CD4-positive, alpha-beta T cell (primary cell): ENCODE results near the gene RSPH9. TPM values are rescaled to one million over a fixed set of nuclear protein-coding genes. Genes with fewer than 3 reads are reported as not detected.

Source experiments
- ATAC-seq: fragments of 200-7000 bp; cut with Tn5 transposase; one replicate; pipeline ENCODE4 v1.10.0; 2022; ENCODE audit warnings: mild to moderate bottlenecking; ENCODE audit not compliant: poor library complexity
- CTCF ChIA-PET: fragments of 350-600 bp; sonication (Branson Sonifier 250); formaldehyde crosslinking; loops from one replicate; lab custom pipeline; 2021; ENCODE audit warnings: antibody characterized with exemption, inconsistent platforms; lab: Charles Lee
- POLR2A ChIA-PET: fragments of 350-600 bp; sonication (Branson Sonifier 250); formaldehyde crosslinking; loops from one replicate; lab custom pipeline; 2021; ENCODE audit warnings: antibody characterized with exemption, inconsistent platforms; lab: Charles Lee
- DNase-seq, 14 experiments: peaks; one replicate each; pipeline ENCODE4 v3.0.0-alpha.2; 2013 to 2020; ENCODE audit warnings: mixed read lengths in 2 of 14
- H3K27ac ChIP-seq, 2 donors: one replicate each; pipeline versions ENCODE4 v1.5.1 to v1.7.0; 2013; ENCODE audit warnings: low read length in 2 of 2, low read depth in 1 of 2, mild to moderate bottlenecking in 1 of 2
- H3K27me3 ChIP-seq, 2 experiments: 1 replicate in 1 of 2; 2 replicates in 1 of 2; pipeline versions ENCODE4 v1.6.1 to v1.7.0; 2013; ENCODE audit warnings: low read length in 2 of 2, control low read depth in 1 of 2, mild to moderate bottlenecking in 1 of 2, moderate library complexity in 1 of 2; ENCODE audit not compliant: insufficient read depth in 2 of 2, control insufficient read depth in 1 of 2
- H3K36me3 ChIP-seq: one replicate; pipeline ENCODE4 v1.6.1; 2013; ENCODE audit warnings: low read length, control low read depth; ENCODE audit not compliant: insufficient read depth
- H3K4me1 ChIP-seq: one replicate; pipeline ENCODE4 v1.6.1; 2013; ENCODE audit warnings: low read length, control low read depth; ENCODE audit not compliant: insufficient read depth
- H3K4me3 ChIP-seq: one replicate; pipeline ENCODE4 v1.5.1; 2013; ENCODE audit warnings: mild to moderate bottlenecking, low read length, moderate library complexity
- H3K9me3 ChIP-seq, 2 experiments: 1 replicate in 1 of 2; 2 replicates in 1 of 2; pipeline versions ENCODE4 v1.6.1 to v1.7.0; 2013; ENCODE audit warnings: low read length in 2 of 2, mild to moderate bottlenecking in 2 of 2, control low read depth in 1 of 2, moderate library complexity in 1 of 2; ENCODE audit not compliant: control insufficient read depth in 1 of 2, insufficient read depth in 1 of 2
- H3K27ac Mint-ChIP-seq: one replicate; pipeline ENCODE4 v1.8.0; 2020; ENCODE audit warnings: mixed read lengths
- H3K27me3 Mint-ChIP-seq: one replicate; pipeline ENCODE4 v1.8.0; 2021; ENCODE audit warnings: mixed read lengths
- H3K36me3 Mint-ChIP-seq: one replicate; pipeline ENCODE4 v1.8.0; 2021; ENCODE audit warnings: low read depth, mixed read lengths
- H3K4me1 Mint-ChIP-seq: one replicate; pipeline ENCODE4 v1.8.0; 2021; ENCODE audit warnings: low read depth, mixed read lengths
- H3K4me3 Mint-ChIP-seq: one replicate; pipeline ENCODE4 v1.8.0; 2020; ENCODE audit warnings: mild to moderate bottlenecking, mixed read lengths
- H3K9me3 Mint-ChIP-seq: one replicate; pipeline ENCODE4 v1.8.0; 2020; ENCODE audit warnings: mixed read lengths
- CTCF ChIP-seq: fragments of 200-600 bp; IDR thresholded peaks from one replicate; pipeline ENCODE4 v1.8.0; 2022; ENCODE audit warnings: antibody characterized with exemption, mild to moderate bottlenecking
- intact Hi-C, 2 experiments: fragments of 100-400 bp; cut with DNase I in 1 of 2; cut with micrococcal nuclease in 1 of 2; formaldehyde crosslinking; loops; one replicate each; pipeline versions ENCODE4 v1.15.1 to v1.9.0; 2023 to 2025; cut with DNase I, micrococcal nuclease
- total RNA-seq, 174 experiments: library from RNA in 2 of 174; stranded (reverse) in 2 of 174; gene quantifications; one replicate each; pipeline ENCODE4 v1.2.3 and lab custom pipeline; 2021 to 2026

Gene RSPH9
- total RNA-seq, 2 experiments from 2014 or later, result not detected

GRCh38 chr6:43665376-43665775 is 20.5 kb downstream of the RSPH9 start:
- ATAC-seq (no peak), DNase-seq (no peak)
- Mint-ChIP-seq H3K27ac (no peak overlapping the region), H3K9me3 (no peaks in the 10 kb centered on the region), H3K27me3 (no peaks in the 10 kb centered on the region), H3K36me3 (peaks cover 5% of the 10 kb centered on the region), H3K4me1 (peaks cover 20% of the 10 kb centered on the region), H3K4me3 (no peak overlapping the region)
- no peaks in the 10 kb centered on the region for H3K27me3 ChIP-seq
- ChIA-PET POLR2A (interaction anchor here (0.9 to 1.5 kb wide), 2 partner anchors 29 to 36 kb away, joined by 3 to 6 read pairs; partner anchors contain the start of genes GTPBP2 and MAD2L1BP), CTCF (interaction anchor here (1.5 kb wide), 1 partner anchor 34 kb away, joined by 3 read pairs; no protein-coding TSS in a partner anchor)
- H3K4me1 ChIP-seq, result peaks cover 17% of the 10 kb centered on the region
- H3K9me3 ChIP-seq, result no peaks in the 10 kb centered on the region
- intact Hi-C loops, result loop anchor here (5.0 to 10.0 kb wide), 2 partner anchors 58 to 99 kb away; no protein-coding TSS in a partner anchor
- peaks cover 1% of the 10 kb centered on the region for H3K36me3 ChIP-seq
- no peak overlapping the region for H3K27ac ChIP-seq
- TF ChIP-seq CTCF, result no peak
- H3K4me3 ChIP-seq, result no peak overlapping the region

GRCh38 chr6:43666196-43666920 is 21.5 kb downstream of the RSPH9 start:
- Histone ChIP-seq H3K9me3 (no peaks in the 10 kb centered on the region), H3K27me3 (no peaks in the 10 kb centered on the region), H3K36me3 (peaks cover 11% of the 10 kb centered on the region), H3K27ac (no peak overlapping the region), H3K4me1 (peaks cover 17% of the 10 kb centered on the region), H3K4me3 (no peak overlapping the region)
- ChIA-PET CTCF (interaction anchor here (1.1 to 2.7 kb wide), 5 partner anchors 19 to 413 kb away, joined by 3 to 14 read pairs (median 6); no protein-coding TSS in a partner anchor), POLR2A (no interaction called here)
- Mint-ChIP-seq H3K9me3 (no peaks in the 10 kb centered on the region), H3K4me3 (no peak overlapping the region), H3K4me1 (peaks cover 20% of the 10 kb centered on the region), H3K36me3 (peaks cover 15% of the 10 kb centered on the region), H3K27ac (no peak overlapping the region), H3K27me3 (no peaks in the 10 kb centered on the region)
- no peak for TF ChIP-seq CTCF
- intact Hi-C loops, result loop anchor here (2.0 to 10.0 kb wide), 3 partner anchors 59 to 98 kb away; no protein-coding TSS in a partner anchor
- ATAC-seq (no peak), DNase-seq (peak in 1 of 14 experiments; percentile 24)

GRCh38 chr6:43667245-43668150 is 22.7 kb downstream of the RSPH9 start:
- peak; percentile 78 for TF ChIP-seq CTCF
- peak; percentile 58 to 89 (median 80) for DNase-seq
- no peaks in the 10 kb centered on the region for H3K9me3 Mint-ChIP-seq
- no peaks in the 10 kb centered on the region for H3K27me3 Mint-ChIP-seq
- H3K4me1 Mint-ChIP-seq, result peaks cover 20% of the 10 kb centered on the region
- Histone ChIP-seq H3K27ac (no peak overlapping the region), H3K27me3 (no peaks in the 10 kb centered on the region), H3K4me3 (no peak overlapping the region), H3K9me3 (no peaks in the 10 kb centered on the region), H3K36me3 (peaks cover 21% of the 10 kb centered on the region), H3K4me1 (peaks cover 17% of the 10 kb centered on the region)
- POLR2A ChIA-PET, result interaction anchor here (1.0 to 1.2 kb wide), 2 partner anchors 38 to 407 kb away, joined by 3 to 4 read pairs; no protein-coding TSS in a partner anchor
- peak overlapping the region; percentile 72 for H3K4me3 Mint-ChIP-seq
- intact Hi-C loops, result loop anchor here (1.0 to 10.0 kb wide), 4 partner anchors 60 to 412 kb away; no protein-coding TSS in a partner anchor
- ATAC-seq, result peak; percentile 83
- H3K36me3 Mint-ChIP-seq, result peaks cover 26% of the 10 kb centered on the region
- peak overlapping the region; percentile 67 for H3K27ac Mint-ChIP-seq
- CTCF ChIA-PET, result interaction anchor here (0.6 to 2.7 kb wide), 16 partner anchors 10 to 462 kb away, joined by 3 to 16 read pairs (median 5); partner anchors contain the start of genes MAD2L1BP, MRPS18A, RSPH9 and VEGFA
